Rectal smooth muscle tissue (tissue), 1 donor: ENCODE data around the gene PA2G4.
"Not testable (repeated sequence)": the region's sequence is repeated elsewhere in the genome, so short reads cannot be mapped to it uniquely, and the experiment has no call there.

Experiments
- H3K27ac ChIP-seq: one replicate; pipeline ENCODE4 v1.7.0; 2013; ENCODE audit warnings: low read depth, low read length, inconsistent platforms
- H3K27me3 ChIP-seq: one replicate; pipeline ENCODE4 v1.7.0; 2013; ENCODE audit warnings: low read length; ENCODE audit not compliant: control insufficient read depth, insufficient read depth
- H3K36me3 ChIP-seq: one replicate; pipeline ENCODE4 v1.7.0; 2013; ENCODE audit warnings: low read length; ENCODE audit not compliant: control insufficient read depth, insufficient read depth
- H3K4me1 ChIP-seq: one replicate; pipeline ENCODE4 v1.7.0; 2013; ENCODE audit warnings: low read length; ENCODE audit not compliant: control insufficient read depth, insufficient read depth
- H3K4me3 ChIP-seq: one replicate; pipeline ENCODE4 v1.7.0; 2013; ENCODE audit warnings: low read length
- H3K9ac ChIP-seq: one replicate; pipeline ENCODE4 v1.7.0; 2013; ENCODE audit warnings: low read length

Gene PA2G4

GRCh38 chr12:56104109-56104814 lies at the start of gene PA2G4:
TSS of gene PA2G4 (plus strand) at chr12:56104559. CDS start at chr12:56104738, 179 bp downstream.
- H3K9ac ChIP-seq, result peak within 1 kb of the TSS; percentile 50
- H3K4me3 ChIP-seq, result peak within 1 kb of the TSS; percentile 91
- peak within 1 kb of the TSS; percentile 75 for H3K27ac ChIP-seq
- H3K27me3 ChIP-seq, result no peaks in the 10 kb centered on the region
- H3K36me3 ChIP-seq, result peaks cover 18% of the 10 kb centered on the region
- peaks cover 12% of the 10 kb centered on the region for H3K4me1 ChIP-seq

- H3K4me3 ChIP-seq, H3K9ac ChIP-seq, H3K36me3 ChIP-seq: not testable (repeated sequence)
Measured at GRCh38 chr12:56059964-56060363, 44.4 kb upstream of the PA2G4 start.

DNA sequence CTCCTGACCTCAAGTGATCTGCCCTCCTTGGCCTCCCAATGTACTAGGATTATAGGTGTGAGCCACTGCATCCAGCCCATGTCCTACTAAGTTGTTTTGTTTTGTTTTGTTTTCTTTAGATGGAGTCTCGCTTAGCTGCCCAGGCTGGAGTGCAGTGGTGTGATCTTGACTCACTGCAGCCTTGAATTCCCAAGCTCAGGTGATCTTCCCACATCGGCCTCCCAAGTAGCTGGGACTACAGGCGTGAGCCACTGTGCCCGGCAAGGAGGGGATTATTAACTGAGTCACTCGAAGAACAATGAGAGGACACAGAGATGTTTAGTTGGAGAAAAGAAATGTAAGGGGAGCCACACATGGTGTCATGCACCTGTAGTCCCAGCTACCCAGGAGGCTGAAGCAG lies 42.4 kb upstream of the PA2G4 start:
- H3K27ac ChIP-seq, result no peak overlapping the region
- H3K36me3 ChIP-seq, result no peaks in the 10 kb centered on the region
- no peaks in the 10 kb centered on the region for H3K4me1 ChIP-seq
- no peaks in the 10 kb centered on the region for H3K27me3 ChIP-seq
- no peak overlapping the region for H3K4me3 ChIP-seq
- H3K9ac ChIP-seq, result no peak overlapping the region

More at GRCh38 chr12:56059964-56060363, 44.4 kb upstream of the PA2G4 start:
- H3K27ac ChIP-seq, H3K4me1 ChIP-seq, H3K27me3 ChIP-seq: not testable (repeated sequence)

GRCh38 chr12:56062996-56063395 lies 41.4 kb upstream of the PA2G4 start:
- Histone ChIP-seq H3K4me1 (no peaks in the 10 kb centered on the region), H3K27ac (no peak overlapping the region), H3K4me3 (no peak overlapping the region), H3K27me3 (no peaks in the 10 kb centered on the region), H3K9ac (no peak overlapping the region), H3K36me3 (no peaks in the 10 kb centered on the region)

DNA sequence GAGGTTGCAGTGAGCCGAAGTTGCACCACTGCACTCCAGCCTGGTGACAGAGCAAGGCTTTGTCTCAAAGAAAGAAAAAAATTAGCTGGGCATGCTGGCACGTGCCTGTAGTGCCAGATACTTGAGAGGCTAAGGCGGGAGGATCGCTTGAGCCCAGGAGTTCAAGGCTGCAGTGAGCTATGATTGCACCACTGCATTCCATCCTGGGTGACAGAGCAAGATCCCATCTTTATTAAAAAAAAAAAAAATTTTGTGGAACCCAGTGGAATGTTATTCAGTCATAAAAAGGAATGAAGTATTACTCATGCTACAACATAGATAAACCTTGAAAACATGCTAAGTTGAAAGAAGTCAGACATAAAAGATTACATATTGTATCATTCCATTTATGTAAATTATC lies 32.7 kb upstream of the PA2G4 start:
- no peaks in the 10 kb centered on the region for H3K36me3 ChIP-seq
- H3K4me1 ChIP-seq, result no peaks in the 10 kb centered on the region
- H3K4me3 ChIP-seq, result no peak overlapping the region
- no peak overlapping the region for H3K27ac ChIP-seq
- no peak overlapping the region for H3K9ac ChIP-seq
- no peaks in the 10 kb centered on the region for H3K27me3 ChIP-seq

GRCh38 chr12:56074396-56074795 lies 30.0 kb upstream of the PA2G4 start:
- Histone ChIP-seq H3K36me3 (no peaks in the 10 kb centered on the region), H3K9ac (no peak overlapping the region), H3K27me3 (no peaks in the 10 kb centered on the region), H3K4me1 (no peaks in the 10 kb centered on the region), H3K4me3 (no peak overlapping the region), H3K27ac (no peak overlapping the region)

- H3K27ac ChIP-seq, H3K9ac ChIP-seq, H3K4me1 ChIP-seq, H3K4me3 ChIP-seq, H3K36me3 ChIP-seq, H3K27me3 ChIP-seq: not testable (repeated sequence)
Measured at GRCh38 chr12:56077966-56078365, 26.4 kb upstream of the PA2G4 start.

DNA sequence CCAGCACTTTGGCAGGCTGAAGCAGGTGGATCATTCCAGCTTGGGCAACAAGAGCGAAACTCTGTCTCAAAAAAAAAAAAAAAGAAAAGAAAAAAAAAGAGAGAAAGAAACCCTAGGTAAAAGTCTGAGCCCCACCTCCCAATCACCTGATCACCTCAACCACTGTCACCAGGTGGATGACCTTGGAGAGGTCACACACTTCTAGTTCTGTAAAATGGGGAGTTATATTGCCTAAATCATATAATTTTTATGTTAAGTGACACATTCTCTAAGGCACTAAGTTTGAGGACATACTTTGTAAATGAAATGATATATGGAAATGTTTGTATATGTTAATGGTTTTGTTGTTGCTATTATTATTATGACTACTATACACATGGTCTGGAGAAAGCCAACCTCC lies 25.9 kb upstream of the PA2G4 start:
- no peak overlapping the region for H3K4me3 ChIP-seq
- H3K27ac ChIP-seq, result no peak overlapping the region
- H3K9ac ChIP-seq, result no peak overlapping the region

DNA sequence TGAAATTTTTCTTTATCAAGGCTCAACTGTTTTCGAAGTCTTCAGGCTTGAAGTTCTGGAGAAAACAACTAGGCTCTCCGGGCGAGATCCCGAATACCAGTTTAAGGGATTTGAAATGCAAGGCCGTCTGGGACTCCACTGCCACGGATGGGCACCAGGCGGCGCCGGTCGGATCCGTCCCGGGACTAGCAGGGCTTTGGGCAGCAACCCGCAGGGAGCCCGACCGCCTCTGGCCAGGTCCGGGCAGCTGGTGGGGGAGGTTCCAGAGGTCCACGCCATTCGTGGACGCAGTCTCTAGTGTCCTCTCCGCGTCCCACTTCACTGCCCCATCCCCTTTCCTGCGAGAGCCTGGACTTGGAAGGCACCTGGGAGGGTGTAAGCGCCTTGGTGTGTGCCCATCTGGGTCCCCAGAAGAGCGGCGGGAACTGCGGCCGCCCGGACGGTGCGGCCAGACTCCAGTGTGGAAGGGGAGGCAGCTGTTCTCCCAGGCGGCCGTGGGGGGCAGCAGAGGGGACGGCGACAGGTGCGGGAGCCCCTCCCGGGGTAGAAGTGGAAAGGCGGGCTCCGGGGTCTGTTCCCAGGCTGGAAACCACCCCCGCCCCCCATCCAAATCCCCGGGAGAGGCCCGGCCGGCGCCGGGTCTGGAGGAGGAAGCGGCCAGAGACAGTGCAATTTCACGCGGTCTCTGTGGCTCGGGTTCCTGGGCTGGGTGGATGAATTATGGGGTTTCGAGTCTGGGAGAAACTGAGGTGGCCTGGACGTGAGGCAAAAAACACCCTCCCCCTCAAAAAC lies 25.2 kb upstream of the PA2G4 start:
- H3K4me1 ChIP-seq, result no peaks in the 10 kb centered on the region
- peak overlapping the region; percentile 35 for H3K9ac ChIP-seq
- no peak overlapping the region for H3K27ac ChIP-seq
- H3K4me3 ChIP-seq, result peak overlapping the region; percentile 72
- no peaks in the 10 kb centered on the region for H3K27me3 ChIP-seq
- H3K36me3 ChIP-seq, result peaks cover 2% of the 10 kb centered on the region

More for the DNA sequence above, 25.9 kb upstream of the PA2G4 start:
- no peaks in the 10 kb centered on the region for H3K27me3 ChIP-seq
- no peaks in the 10 kb centered on the region for H3K4me1 ChIP-seq
- H3K36me3 ChIP-seq, result no peaks in the 10 kb centered on the region

DNA sequence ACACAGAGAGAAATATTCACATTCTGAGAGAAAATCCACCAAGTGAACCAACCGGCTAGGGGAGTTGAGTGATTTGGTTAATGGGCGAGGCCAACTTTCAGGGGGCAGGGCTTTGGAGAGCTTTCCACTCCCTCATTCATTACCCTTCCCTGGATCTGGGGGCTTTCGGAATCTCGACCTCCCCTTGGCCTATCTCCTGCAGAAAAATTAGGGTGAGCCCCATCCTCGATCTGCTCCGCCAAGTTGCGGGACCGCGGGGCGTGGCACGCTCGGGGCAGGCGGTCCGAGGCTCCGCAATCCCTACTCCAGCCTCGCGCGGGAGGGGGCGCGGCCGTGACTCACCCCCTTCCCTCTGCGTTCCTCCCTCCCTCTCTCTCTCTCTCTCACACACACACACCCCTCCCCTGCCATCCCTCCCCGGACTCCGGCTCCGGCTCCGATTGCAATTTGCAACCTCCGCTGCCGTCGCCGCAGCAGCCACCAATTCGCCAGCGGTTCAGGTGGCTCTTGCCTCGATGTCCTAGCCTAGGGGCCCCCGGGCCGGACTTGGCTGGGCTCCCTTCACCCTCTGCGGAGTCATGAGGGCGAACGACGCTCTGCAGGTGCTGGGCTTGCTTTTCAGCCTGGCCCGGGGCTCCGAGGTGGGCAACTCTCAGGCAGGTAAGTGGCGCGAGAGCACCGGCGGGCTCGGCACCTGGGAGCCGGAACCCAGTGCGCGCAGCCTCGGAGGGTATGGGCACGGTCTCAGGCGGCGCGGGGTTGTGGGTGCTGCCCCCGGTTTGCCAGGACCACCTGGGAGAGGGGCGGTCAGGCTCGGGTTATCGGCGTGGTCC lies 24.4 kb upstream of the PA2G4 start, which contains the start of gene ERBB3:
TSS of gene ERBB3 (plus strand) at position 443 of the 833 bp plus-strand sequence. CDS start at position 579, 136 bp downstream.
- peaks cover 2% of the 10 kb centered on the region for H3K36me3 ChIP-seq
- peak within 1 kb of the TSS; percentile 61 for H3K27ac ChIP-seq
- peak within 1 kb of the TSS; percentile 72 for H3K4me3 ChIP-seq
- no peaks in the 10 kb centered on the region for H3K4me1 ChIP-seq
- H3K9ac ChIP-seq, result peak within 1 kb of the TSS; percentile 75
- no peaks in the 10 kb centered on the region for H3K27me3 ChIP-seq

- Histone ChIP-seq H3K27me3 (no peaks in the 10 kb centered on the region), H3K4me3 (peak overlapping the region; percentile 72), H3K27ac (peak overlapping the region; percentile 61), H3K9ac (peak overlapping the region; percentile 75), H3K4me1 (no peaks in the 10 kb centered on the region), H3K36me3 (peaks cover 2% of the 10 kb centered on the region)
Measured at GRCh38 chr12:56080556-56081138, 23.7 kb upstream of the PA2G4 start.
